ENCODE results near the gene NFKBIZ. TPM values are rescaled to one million over a fixed set of nuclear protein-coding genes. Genes with fewer than 3 reads are reported as not detected.
A peak's percentile ranks its signal among the peaks of the same experiment; 100 is the strongest.

NFKBIZ gene
- total RNA-seq, 2 experiments from 2014 or later: 57.7 to 58.8 TPM

GRCh38 chr3:101835676-101836075 lies 13.6 kb upstream of the NFKBIZ start:
- Mint-ChIP-seq H3K27me3 (no peaks in the 10 kb centered on the region), H3K9me3 (no peaks in the 10 kb centered on the region), H3K4me1 (peaks cover 66% of the 10 kb centered on the region), H3K4me3 (no peak overlapping the region), H3K36me3 (peaks cover 71% of the 10 kb centered on the region), H3K27ac (no peak overlapping the region)
- DNase-seq: no peak

- Mint-ChIP-seq H3K4me3 (no peak overlapping the region), H3K9me3 (no peaks in the 10 kb centered on the region), H3K27me3 (no peaks in the 10 kb centered on the region), H3K4me1 (peaks cover 64% of the 10 kb centered on the region), H3K36me3 (peaks cover 71% of the 10 kb centered on the region), H3K27ac (no peak overlapping the region)
- DNase-seq: no peak
Measured at GRCh38 chr3:101836160-101836559, 13.2 kb upstream of the NFKBIZ start.

- Mint-ChIP-seq H3K36me3 (peaks cover 69% of the 10 kb centered on the region), H3K27ac (no peak overlapping the region), H3K4me1 (peaks cover 57% of the 10 kb centered on the region), H3K27me3 (no peaks in the 10 kb centered on the region), H3K9me3 (peaks cover under 1% of the 10 kb centered on the region), H3K4me3 (no peak overlapping the region)
- DNase-seq: no peak
Measured at GRCh38 chr3:101836652-101837598, 12.4 kb upstream of the NFKBIZ start.

- Mint-ChIP-seq H3K27me3 (no peaks in the 10 kb centered on the region), H3K9me3 (peaks cover 6% of the 10 kb centered on the region), H3K4me1 (peaks cover 43% of the 10 kb centered on the region), H3K27ac (no peak overlapping the region), H3K36me3 (peaks cover 65% of the 10 kb centered on the region), H3K4me3 (no peak overlapping the region)
- DNase-seq: no peak
Measured at GRCh38 chr3:101838691-101839090, 10.6 kb upstream of the NFKBIZ start.

- H3K9me3 Mint-ChIP-seq: peaks cover 6% of the 10 kb centered on the region
- no peak overlapping the region for H3K27ac Mint-ChIP-seq
- no peak overlapping the region for H3K4me3 Mint-ChIP-seq
- H3K4me1 Mint-ChIP-seq: peaks cover 31% of the 10 kb centered on the region
- no peaks in the 10 kb centered on the region for H3K27me3 Mint-ChIP-seq
- no peak for DNase-seq
- H3K36me3 Mint-ChIP-seq: peaks cover 60% of the 10 kb centered on the region
Measured at GRCh38 chr3:101840066-101840465, 9.2 kb upstream of the NFKBIZ start.

GRCh38 chr3:101842245-101842934 lies 6.9 kb upstream of the NFKBIZ start:
- Mint-ChIP-seq H3K36me3 (peaks cover 53% of the 10 kb centered on the region), H3K27me3 (no peaks in the 10 kb centered on the region)

GRCh38 chr3:101842935-101843330 lies 6.4 kb upstream of the NFKBIZ start:
- Mint-ChIP-seq H3K9me3 (peaks cover 6% of the 10 kb centered on the region), H3K36me3 (peaks cover 50% of the 10 kb centered on the region), H3K4me1 (peaks cover 14% of the 10 kb centered on the region), H3K27me3 (no peaks in the 10 kb centered on the region), H3K4me3 (no peak overlapping the region), H3K27ac (no peak overlapping the region)
- no peak for DNase-seq

More at GRCh38 chr3:101842245-101842934, 6.9 kb upstream of the NFKBIZ start:
- peaks cover 13% of the 10 kb centered on the region for H3K4me1 Mint-ChIP-seq
- H3K27ac Mint-ChIP-seq: no peak overlapping the region
- H3K4me3 Mint-ChIP-seq: no peak overlapping the region
- no peak for DNase-seq
- peaks cover 6% of the 10 kb centered on the region for H3K9me3 Mint-ChIP-seq

- Mint-ChIP-seq H3K27me3 (no peaks in the 10 kb centered on the region), H3K4me3 (no peak overlapping the region), H3K27ac (no peak overlapping the region), H3K9me3 (peaks cover 6% of the 10 kb centered on the region), H3K4me1 (peaks cover 20% of the 10 kb centered on the region), H3K36me3 (peaks cover 54% of the 10 kb centered on the region)
- no peak for DNase-seq
Measured at GRCh38 chr3:101845425-101845824, 3.9 kb upstream of the NFKBIZ start.

GRCh38 chr3:101846709-101847108 lies 2.6 kb upstream of the NFKBIZ start:
- H3K9me3 Mint-ChIP-seq: peaks cover 6% of the 10 kb centered on the region
- DNase-seq: no peak
- H3K27me3 Mint-ChIP-seq: no peaks in the 10 kb centered on the region
- H3K27ac Mint-ChIP-seq: no peak overlapping the region
- peaks cover 19% of the 10 kb centered on the region for H3K4me1 Mint-ChIP-seq
- peaks cover 57% of the 10 kb centered on the region for H3K36me3 Mint-ChIP-seq
- H3K4me3 Mint-ChIP-seq: no peak overlapping the region

GRCh38 chr3:101847328-101847727 lies 2.0 kb upstream of the NFKBIZ start:
- Mint-ChIP-seq H3K36me3 (peaks cover 59% of the 10 kb centered on the region), H3K27me3 (no peaks in the 10 kb centered on the region), H3K4me1 (peaks cover 26% of the 10 kb centered on the region), H3K27ac (no peak overlapping the region), H3K4me3 (no peak overlapping the region), H3K9me3 (peaks cover 5% of the 10 kb centered on the region)
- DNase-seq: no peak

- H3K4me1 Mint-ChIP-seq: peaks cover 35% of the 10 kb centered on the region
- no peaks in the 10 kb centered on the region for H3K27me3 Mint-ChIP-seq
- peaks cover 3% of the 10 kb centered on the region for H3K9me3 Mint-ChIP-seq
- peaks cover 61% of the 10 kb centered on the region for H3K36me3 Mint-ChIP-seq
- no peak for DNase-seq
- H3K27ac Mint-ChIP-seq: peak overlapping the region; percentile 83
- H3K4me3 Mint-ChIP-seq: peak overlapping the region; percentile 44
Measured at GRCh38 chr3:101848326-101848725, 988 bp upstream of the NFKBIZ start.

GRCh38 chr3:101849714-101850245 lies 466 bp downstream of the NFKBIZ start:
- Mint-ChIP-seq H3K9me3 (peaks cover 3% of the 10 kb centered on the region), H3K4me3 (peak overlapping the region; percentile 93), H3K4me1 (peaks cover 47% of the 10 kb centered on the region), H3K27me3 (no peaks in the 10 kb centered on the region), H3K36me3 (peaks cover 68% of the 10 kb centered on the region), H3K27ac (peak overlapping the region; percentile 98)
- DNase-seq: peak; percentile 62

- H3K36me3 Mint-ChIP-seq: peaks cover 72% of the 10 kb centered on the region
- H3K27ac Mint-ChIP-seq: peak overlapping the region; percentile 98
- H3K4me3 Mint-ChIP-seq: peak overlapping the region; percentile 93
- H3K4me1 Mint-ChIP-seq: peaks cover 52% of the 10 kb centered on the region
- H3K27me3 Mint-ChIP-seq: no peaks in the 10 kb centered on the region
- peaks cover 3% of the 10 kb centered on the region for H3K9me3 Mint-ChIP-seq
- peak; percentile 72 for DNase-seq
Measured at GRCh38 chr3:101850246-101851051, 1.1 kb downstream of the NFKBIZ start.

- no peaks in the 10 kb centered on the region for H3K27me3 Mint-ChIP-seq
- peaks cover 71% of the 10 kb centered on the region for H3K36me3 Mint-ChIP-seq
- peak overlapping the region; percentile 93 for H3K4me3 Mint-ChIP-seq
- DNase-seq: no peak
- H3K9me3 Mint-ChIP-seq: peaks cover 3% of the 10 kb centered on the region
- peak overlapping the region; percentile 98 for H3K27ac Mint-ChIP-seq
- peaks cover 53% of the 10 kb centered on the region for H3K4me1 Mint-ChIP-seq
Measured at GRCh38 chr3:101851072-101851770, 1.9 kb downstream of the NFKBIZ start.
